Upper lobe of right lung (tissue), 1 donor: ENCODE measurements around the gene ETS2. TPM values are rescaled to one million over a fixed set of nuclear protein-coding genes. Genes with fewer than 3 reads are reported as not detected.

Experiments
- ATAC-seq: fragments of 200-7000 bp; cut with Tn5 transposase; one replicate; pipeline ENCODE4 v1.9.1; 2020; ENCODE audit warnings: mild to moderate bottlenecking, moderate library complexity
- DNase-seq: peaks from one replicate; pipeline ENCODE4 v3.0.0-alpha.2; 2020
- H3K27ac ChIP-seq: fragments of 200-600 bp; one replicate; pipeline ENCODE4 v1.8.0; 2022
- H3K27me3 ChIP-seq: fragments of 200-600 bp; one replicate; pipeline ENCODE4 v1.8.0; 2022; ENCODE audit warnings: mild to moderate bottlenecking
- H3K36me3 ChIP-seq: fragments of 200-600 bp; one replicate; pipeline ENCODE4 v1.8.0; 2022
- H3K4me1 ChIP-seq: fragments of 200-600 bp; one replicate; pipeline ENCODE4 v1.8.0; 2022
- H3K4me3 ChIP-seq: fragments of 200-600 bp; one replicate; pipeline ENCODE4 v1.8.0; 2022; ENCODE audit warnings: mild to moderate bottlenecking
- H3K9me3 ChIP-seq: fragments of 200-600 bp; one replicate; pipeline ENCODE4 v1.8.0; 2022
- intact Hi-C: fragments of 100-400 bp; cut with DNase I; formaldehyde crosslinking; loops from one replicate; pipeline ENCODE4 v1.11.0; 2022
- total RNA-seq: library from RNA; stranded (reverse); fragmentation: NEBNext Ultra II Directional; extraction: Animal tissue kit (Norgen Biotek cat#: 25700); gene quantifications from one replicate; pipeline ENCODE4 v1.2.1, GENCODE V29; 2021
- TF ChIP-seq, protein P1 (sequence below): fragments of 200-600 bp; IDR thresholded peaks from one replicate; pipeline ENCODE4 v1.8.0; 2022; ENCODE audit warnings: antibody characterized with exemption
- donor health status: DM: no; HTN: yes; CAD: no; lungs with severe emphysema.

ETS2 gene
- total RNA-seq, 1 donor from 2014 or later: 195 TPM

DNA sequence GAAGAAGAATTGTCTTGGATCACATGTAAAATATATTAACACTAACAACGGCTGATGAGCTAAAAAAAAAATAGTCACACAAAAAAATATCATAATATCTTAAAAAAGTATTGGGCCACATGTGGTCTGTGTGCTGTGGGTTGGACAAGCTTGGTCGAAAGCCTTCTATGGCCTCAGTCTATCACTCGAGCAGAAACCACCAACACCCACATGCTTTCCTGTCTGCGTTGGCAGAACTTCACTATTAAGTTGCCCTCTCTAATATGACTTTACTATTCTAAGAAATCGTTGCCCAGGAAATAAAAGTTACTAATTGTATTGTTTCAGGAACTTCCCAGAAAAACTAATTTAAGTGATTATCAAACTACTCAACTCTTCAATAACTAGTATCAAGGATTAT is 28.2 kb upstream of the ETS2 start:
- H3K27me3 ChIP-seq: no peaks in the 10 kb centered on the region
- DNase-seq (no peak), ATAC-seq (peak; percentile 81)
- H3K4me3 ChIP-seq: no peak overlapping the region
- H3K27ac ChIP-seq: no peak overlapping the region
- H3K4me1 ChIP-seq: peaks cover 13% of the 10 kb centered on the region
- TF ChIP-seq, protein P1, sequence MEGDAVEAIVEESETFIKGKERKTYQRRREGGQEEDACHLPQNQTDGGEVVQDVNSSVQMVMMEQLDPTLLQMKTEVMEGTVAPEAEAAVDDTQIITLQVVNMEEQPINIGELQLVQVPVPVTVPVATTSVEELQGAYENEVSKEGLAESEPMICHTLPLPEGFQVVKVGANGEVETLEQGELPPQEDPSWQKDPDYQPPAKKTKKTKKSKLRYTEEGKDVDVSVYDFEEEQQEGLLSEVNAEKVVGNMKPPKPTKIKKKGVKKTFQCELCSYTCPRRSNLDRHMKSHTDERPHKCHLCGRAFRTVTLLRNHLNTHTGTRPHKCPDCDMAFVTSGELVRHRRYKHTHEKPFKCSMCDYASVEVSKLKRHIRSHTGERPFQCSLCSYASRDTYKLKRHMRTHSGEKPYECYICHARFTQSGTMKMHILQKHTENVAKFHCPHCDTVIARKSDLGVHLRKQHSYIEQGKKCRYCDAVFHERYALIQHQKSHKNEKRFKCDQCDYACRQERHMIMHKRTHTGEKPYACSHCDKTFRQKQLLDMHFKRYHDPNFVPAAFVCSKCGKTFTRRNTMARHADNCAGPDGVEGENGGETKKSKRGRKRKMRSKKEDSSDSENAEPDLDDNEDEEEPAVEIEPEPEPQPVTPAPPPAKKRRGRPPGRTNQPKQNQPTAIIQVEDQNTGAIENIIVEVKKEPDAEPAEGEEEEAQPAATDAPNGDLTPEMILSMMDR: no peak
- no peaks in the 10 kb centered on the region for H3K36me3 ChIP-seq
- intact Hi-C loops: no loop called here
- H3K9me3 ChIP-seq: peaks cover 5% of the 10 kb centered on the region

DNA sequence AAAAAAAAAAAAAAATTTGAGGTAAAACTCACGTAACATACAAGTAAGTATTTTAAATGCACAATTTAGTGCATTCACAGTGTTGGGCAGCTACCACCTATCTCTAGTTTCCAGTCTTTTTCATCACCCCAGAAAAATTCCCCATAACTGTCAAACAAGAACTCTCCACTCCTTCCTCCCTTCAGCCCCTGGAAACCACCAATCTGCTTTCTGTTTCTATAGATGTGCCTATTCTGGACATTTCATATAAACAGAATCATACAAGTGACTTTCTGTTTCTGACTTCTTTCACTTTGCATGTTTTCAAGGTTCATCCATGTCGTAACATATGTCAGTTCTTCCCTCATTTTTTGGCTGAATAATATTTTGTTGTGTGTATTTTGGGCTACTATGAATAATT is 24.9 kb upstream of the ETS2 start:
- no peak overlapping the region for H3K27ac ChIP-seq
- intact Hi-C loops: no loop called here
- H3K27me3 ChIP-seq: no peaks in the 10 kb centered on the region
- TF ChIP-seq, protein P1: no peak
- H3K4me1 ChIP-seq: no peaks in the 10 kb centered on the region
- no peaks in the 10 kb centered on the region for H3K36me3 ChIP-seq
- ATAC-seq (no peak), DNase-seq (no peak)
- H3K4me3 ChIP-seq: no peak overlapping the region
- peaks cover 5% of the 10 kb centered on the region for H3K9me3 ChIP-seq

DNA sequence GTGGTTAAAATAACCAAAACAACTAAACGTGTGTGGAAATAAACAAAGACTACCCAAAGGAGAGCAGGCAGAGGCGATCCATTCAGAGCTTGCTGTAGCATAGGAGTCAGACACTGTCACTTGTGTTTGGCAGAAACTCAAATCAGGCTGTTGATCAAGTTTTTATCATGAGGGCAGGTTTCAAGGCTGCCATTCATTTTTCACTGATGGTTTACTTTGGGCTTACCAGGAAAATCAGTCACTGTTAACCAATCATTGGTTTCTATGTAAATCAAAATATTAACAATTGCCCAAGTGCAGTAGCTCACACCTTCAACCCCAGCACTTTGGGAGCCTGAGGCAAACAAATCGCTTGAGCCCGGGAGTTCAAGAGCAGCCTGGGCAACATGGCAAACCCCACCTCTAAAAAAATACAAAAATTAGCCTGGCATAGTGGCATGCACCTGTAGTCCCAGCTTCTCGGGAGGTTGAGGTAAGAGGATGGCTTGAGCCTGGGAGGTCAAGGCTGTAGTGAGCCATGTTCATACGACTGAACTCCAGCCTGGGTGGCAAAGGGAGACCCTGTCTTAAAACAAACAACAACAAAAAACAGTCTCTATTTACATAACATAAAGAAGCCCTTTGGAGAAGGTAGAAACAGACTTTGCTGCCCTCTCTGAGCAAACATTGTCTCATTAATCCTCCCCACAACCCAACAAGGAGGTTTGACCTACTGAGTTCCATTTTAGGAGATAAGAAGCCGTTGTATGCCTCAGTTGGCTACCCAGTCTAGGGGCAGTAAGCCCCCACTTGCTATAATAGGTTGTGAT is 21.1 kb upstream of the ETS2 start:
- TF ChIP-seq, protein P1: no peak
- Histone ChIP-seq H3K9me3 (peaks cover 5% of the 10 kb centered on the region), H3K36me3 (no peaks in the 10 kb centered on the region), H3K27ac (no peak overlapping the region), H3K27me3 (no peaks in the 10 kb centered on the region), H3K4me3 (no peak overlapping the region), H3K4me1 (no peaks in the 10 kb centered on the region)
- intact Hi-C loops: no loop called here
- ATAC-seq: no peak
- no peak for DNase-seq

DNA sequence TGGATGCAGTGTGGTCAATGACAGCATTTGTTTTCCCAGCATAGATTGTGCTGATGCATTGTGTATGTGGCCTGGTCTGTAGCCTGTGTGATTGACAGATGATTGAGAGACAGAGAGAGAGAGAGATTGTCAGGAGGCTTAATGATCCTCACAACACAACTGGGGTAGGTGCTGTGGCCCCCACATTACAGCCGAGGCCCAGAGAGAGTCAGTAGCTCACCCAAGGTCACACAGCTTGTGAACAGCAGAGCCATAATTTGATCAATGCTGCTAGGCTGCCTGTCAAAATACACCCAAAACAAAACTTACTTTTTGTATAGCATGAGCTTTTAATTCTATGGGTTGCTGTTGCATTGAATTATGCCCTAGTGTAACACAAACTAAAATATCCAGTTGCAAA is 20.2 kb upstream of the ETS2 start:
- peaks cover 5% of the 10 kb centered on the region for H3K9me3 ChIP-seq
- intact Hi-C loops: no loop called here
- no peaks in the 10 kb centered on the region for H3K36me3 ChIP-seq
- DNase-seq (no peak), ATAC-seq (no peak)
- TF ChIP-seq, protein P1: no peak
- H3K27me3 ChIP-seq: no peaks in the 10 kb centered on the region
- H3K4me3 ChIP-seq: no peak overlapping the region
- no peaks in the 10 kb centered on the region for H3K4me1 ChIP-seq
- H3K27ac ChIP-seq: no peak overlapping the region

DNA sequence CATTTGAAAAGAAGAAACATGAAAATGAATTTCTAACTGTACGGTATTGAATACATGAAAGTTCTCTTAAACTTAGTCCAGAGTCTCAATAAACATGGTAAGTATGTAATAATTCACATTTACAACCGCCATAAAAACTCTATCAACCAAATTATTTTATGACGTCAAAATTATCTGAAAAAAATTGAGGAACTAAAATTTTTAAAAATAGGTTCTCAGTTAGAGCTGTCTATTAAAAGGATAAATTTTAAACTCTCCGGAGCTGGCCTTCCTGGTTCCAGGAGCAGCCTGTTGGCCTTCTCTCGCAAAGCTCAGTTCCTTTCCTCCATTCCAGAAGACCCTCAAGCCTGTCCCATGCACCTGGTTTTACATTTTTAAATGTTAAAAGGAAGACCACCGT is 18.7 kb upstream of the ETS2 start:
- intact Hi-C loops: no loop called here
- ATAC-seq (no peak), DNase-seq (no peak)
- Histone ChIP-seq H3K4me1 (no peaks in the 10 kb centered on the region), H3K27ac (no peak overlapping the region), H3K9me3 (peaks cover 5% of the 10 kb centered on the region), H3K27me3 (no peaks in the 10 kb centered on the region), H3K4me3 (no peak overlapping the region), H3K36me3 (no peaks in the 10 kb centered on the region)
- TF ChIP-seq, protein P1: no peak
